RWPE1 (cell line): ENCODE results near the gene XXYLT1.

ENCODE experiments used
- CTCF ChIA-PET: fragments of 350-600 bp; sonication (Branson Sonifier 250); formaldehyde crosslinking; extraction: SDS; loops from one replicate; lab custom pipeline; 2021; lab: Yijun Ruan, JAX
- POLR2A ChIA-PET: fragments of 400-600 bp; formaldehyde crosslinking; extraction: SDS; loops from one replicate; lab custom pipeline; 2020; ENCODE audit warnings: antibody characterized with exemption; ENCODE audit not compliant: low non-redundant PET; lab: Yijun Ruan, JAX
- DNase-seq: peaks from one replicate; pipeline ENCODE4 v3.0.0; 2012; ENCODE audit warnings: low spot score
- H3K27ac ChIP-seq: fragments of 450-650 bp; 2 replicates; pipeline ENCODE4 v1.5.1; 2017
- CTCF ChIP-seq: fragments of 450-650 bp; conservative IDR thresholded peaks from 2 replicates; pipeline ENCODE4 v1.5.1; 2017; ENCODE audit warnings: low read depth, mild to moderate bottlenecking

XXYLT1 gene

DNA sequence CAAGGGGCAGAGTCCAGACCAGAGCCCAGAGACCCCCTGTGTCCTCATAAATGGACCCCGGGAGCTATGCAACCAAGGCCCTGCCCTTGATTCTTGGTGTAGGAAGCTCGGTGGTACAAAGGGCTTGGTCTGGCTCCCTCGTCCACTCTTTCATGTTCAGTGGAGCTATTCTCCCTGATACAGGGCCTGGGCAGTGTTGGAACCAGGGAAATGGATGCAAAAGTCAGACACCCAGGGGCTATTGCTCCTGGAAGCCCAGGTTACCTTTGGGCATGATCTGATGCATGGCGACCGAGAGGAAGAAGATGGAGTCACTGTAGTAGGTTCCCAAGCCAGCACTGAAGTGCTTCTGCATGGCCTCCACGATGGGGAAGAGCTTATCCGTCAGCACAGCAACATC is 44.5 kb downstream of the XXYLT1 start:
- CTCF ChIA-PET: no interaction called here
- no peak for TF ChIP-seq CTCF
- POLR2A ChIA-PET: no interaction called here
- no peak for DNase-seq
- no peak overlapping the region for H3K27ac ChIP-seq

- CTCF ChIA-PET: no interaction called here
Measured at GRCh38 chr3:195224980-195225580, 45.9 kb downstream of the XXYLT1 start.

DNA sequence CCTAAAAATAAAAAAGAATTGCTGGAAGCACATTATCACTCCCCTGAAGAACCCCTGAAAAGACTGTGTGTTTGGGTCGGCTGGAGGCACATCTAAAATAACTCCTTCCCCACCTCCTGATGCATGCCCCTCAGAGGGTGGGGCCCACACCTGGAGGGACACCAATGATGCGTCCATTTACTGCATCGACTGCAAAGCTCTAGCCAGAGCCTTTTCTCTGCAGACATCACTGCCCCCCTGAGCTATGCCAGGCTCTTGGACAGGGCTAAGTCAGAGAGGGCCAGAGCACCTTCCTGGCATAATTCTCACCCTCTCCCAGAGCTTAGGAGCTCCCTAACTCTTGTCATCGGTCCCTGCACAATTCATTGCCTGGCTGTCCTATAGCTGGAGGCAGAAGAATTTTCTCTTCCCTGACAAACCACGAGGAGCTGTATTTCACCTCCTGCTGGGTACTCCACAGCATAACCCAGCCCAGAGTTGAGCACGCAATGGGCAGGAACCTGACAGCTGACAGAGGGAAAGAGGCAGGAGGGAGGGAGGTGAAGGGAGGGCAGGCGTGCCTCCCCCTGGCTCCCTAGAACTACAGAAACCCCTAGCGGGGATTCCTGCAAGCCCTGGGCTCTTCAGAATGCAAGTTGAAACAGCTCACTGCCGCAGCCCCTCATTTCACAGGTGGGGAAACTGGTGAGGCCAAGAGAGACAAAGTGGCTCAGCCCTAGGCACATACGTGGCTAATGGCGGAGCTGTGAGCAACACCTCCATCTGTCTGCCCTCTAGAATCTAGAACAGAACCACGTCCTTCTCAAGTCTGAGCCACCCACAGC is 46.6 kb downstream of the XXYLT1 start:
- CTCF ChIA-PET: no interaction called here
- no peak for TF ChIP-seq CTCF
- H3K27ac ChIP-seq: peak overlapping the region; percentile 98
- DNase-seq: no peak
- POLR2A ChIA-PET: no interaction called here

More at GRCh38 chr3:195224980-195225580, 45.9 kb downstream of the XXYLT1 start:
- peak overlapping the region; percentile 98 for H3K27ac ChIP-seq
- no peak for DNase-seq
- POLR2A ChIA-PET: no interaction called here
- no peak for TF ChIP-seq CTCF

- ChIA-PET POLR2A (no interaction called here), CTCF (no interaction called here)
Measured at GRCh38 chr3:195221876-195222617, 48.9 kb downstream of the XXYLT1 start.

GRCh38 chr3:195221015-195221853 is 49.7 kb downstream of the XXYLT1 start:
- CTCF ChIA-PET: no interaction called here
- TF ChIP-seq CTCF: no peak
- POLR2A ChIA-PET: no interaction called here
- DNase-seq: no peak
- H3K27ac ChIP-seq: peak overlapping the region; percentile 66

More at GRCh38 chr3:195221876-195222617, 48.9 kb downstream of the XXYLT1 start:
- H3K27ac ChIP-seq: peak overlapping the region; percentile 66
- no peak for TF ChIP-seq CTCF
- no peak for DNase-seq
